C4-2B (cell line): ENCODE results near the gene SMIM5.

Experiments used
- H3K27ac ChIP-seq: fragments of 450-650 bp; 2 replicates; pipeline ENCODE4 v1.5.1; 2017
- CTCF ChIP-seq: fragments of 450-650 bp; conservative IDR thresholded peaks from 2 replicates; pipeline ENCODE4 v1.5.1; 2017; ENCODE audit warnings: mild to moderate bottlenecking
- ZFX ChIP-seq: fragments of 450-650 bp; IDR thresholded peaks from 2 replicates; pipeline ENCODE4 v1.6.1; 2017

Gene SMIM5

GRCh38 chr17:75645501-75645888, 12.3 kb downstream of the SMIM5 start:
- TF ChIP-seq ZFX (no peak), CTCF (no peak)
- H3K27ac ChIP-seq, result no peak overlapping the region; the same call in 1 of the 2 replicates

GRCh38 chr17:75645889-75646637, 12.8 kb downstream of the SMIM5 start:
- H3K27ac ChIP-seq, result no peak overlapping the region; the same call in 1 of the 2 replicates
- no peak for TF ChIP-seq ZFX
- no peak for TF ChIP-seq CTCF

- no peak overlapping the region for H3K27ac ChIP-seq
- TF ChIP-seq CTCF (no peak), ZFX (no peak)
Measured at GRCh38 chr17:75646638-75646992, 13.4 kb downstream of the SMIM5 start.

- TF ChIP-seq ZFX, result no peak
- no peak for TF ChIP-seq CTCF
- no peak overlapping the region for H3K27ac ChIP-seq
Measured at GRCh38 chr17:75647061-75647460, 13.8 kb downstream of the SMIM5 start.

GRCh38 chr17:75647921-75648320, 14.7 kb downstream of the SMIM5 start:
- H3K27ac ChIP-seq, result no peak overlapping the region
- TF ChIP-seq ZFX (no peak), CTCF (no peak)

GRCh38 chr17:75649687-75650086, 16.5 kb downstream of the SMIM5 start:
- TF ChIP-seq CTCF (no peak), ZFX (no peak)
- H3K27ac ChIP-seq, result no peak overlapping the region

GRCh38 chr17:75650874-75651273, 17.6 kb downstream of the SMIM5 start:
- no peak for TF ChIP-seq ZFX
- no peak for TF ChIP-seq CTCF

More at GRCh38 chr17:75650874-75651273, 17.6 kb downstream of the SMIM5 start:
- H3K27ac ChIP-seq, result no peak overlapping the region
